Mucosa of descending colon (tissue), 3 donors: Measurements from ENCODE around the gene FGF1. TPM values are rescaled to one million over a fixed set of nuclear protein-coding genes. Genes with fewer than 3 reads are reported as not detected.

Source experiments
- ATAC-seq: fragments of 200-7000 bp; cut with Tn5 transposase; one replicate; pipeline ENCODE4 v1.9.1; 2020; ENCODE audit warnings: mild to moderate bottlenecking, moderate library complexity
- DNase-seq, 3 donors: peaks; one replicate each; pipeline ENCODE4 v3.0.0-alpha.2; 2020
- H3K36me3 ChIP-seq: fragments of 200-600 bp; one replicate; pipeline ENCODE4 v1.8.0; 2021; ENCODE audit warnings: low read depth, mild to moderate bottlenecking
- H3K4me1 ChIP-seq: fragments of 200-600 bp; one replicate; pipeline ENCODE4 v1.8.0; 2021; ENCODE audit warnings: low read depth, mild to moderate bottlenecking
- H3K4me3 ChIP-seq: fragments of 200-600 bp; one replicate; pipeline ENCODE4 v1.8.0; 2021; ENCODE audit warnings: mild to moderate bottlenecking
- H3K9me3 ChIP-seq: fragments of 200-600 bp; one replicate; pipeline ENCODE4 v1.8.0; 2021; ENCODE audit warnings: mild to moderate bottlenecking
- CTCF ChIP-seq: fragments of 200-600 bp; IDR thresholded peaks from one replicate; pipeline ENCODE4 v1.8.0; 2022; ENCODE audit warnings: antibody characterized with exemption, mild to moderate bottlenecking
- intact Hi-C, 2 donors: fragments of 100-400 bp; cut with DNase I in 1 of 2; cut with micrococcal nuclease in 1 of 2; formaldehyde crosslinking; loops; one replicate each; pipeline versions ENCODE4 v1.11.0 to v1.11.1; 2022; cut with DNase I, micrococcal nuclease
- total RNA-seq, 3 donors: library from RNA; stranded (reverse); fragmentation: NEBNext Ultra II Directional in 2 of 3; extraction: Animal tissue kit (Norgen Biotek cat#: 25700) in 2 of 3; gene quantifications; one replicate each; pipeline versions ENCODE4 v1.2.1 to v1.2.4, GENCODE V29; 2021 to 2023
- donor health status: DM: no; HTN: no; CAD: no; lungs with moderate emphysema.
- donor health status: DM: no; HTN: no; CAD: no.
- donor health status: DM: no; HTN: yes; CAD: no.

The FGF1 gene
- total RNA-seq, 3 donors from 2014 or later = 0.31 to 3.5 (median 0.35) TPM

- H3K36me3 ChIP-seq = no peaks in the 10 kb centered on the region
- no peak for DNase-seq
- intact Hi-C loops = no loop called here
- H3K4me1 ChIP-seq = no peaks in the 10 kb centered on the region
- ATAC-seq = no peak
- H3K4me3 ChIP-seq = no peak overlapping the region
- H3K9me3 ChIP-seq = no peaks in the 10 kb centered on the region
- TF ChIP-seq CTCF = no peak
Observed at GRCh38 chr5:142661143-142661542, 24.7 kb downstream of the FGF1 start.

GRCh38 chr5:142660731-142661130, 25.2 kb downstream of the FGF1 start:
- TF ChIP-seq CTCF = no peak
- ATAC-seq = no peak
- H3K4me3 ChIP-seq = no peak overlapping the region
- no peaks in the 10 kb centered on the region for H3K36me3 ChIP-seq
- intact Hi-C loops = no loop called here
- no peaks in the 10 kb centered on the region for H3K9me3 ChIP-seq
- no peak for DNase-seq
- no peaks in the 10 kb centered on the region for H3K4me1 ChIP-seq

GRCh38 chr5:142660196-142660595, 25.7 kb downstream of the FGF1 start:
- no peak for ATAC-seq
- H3K9me3 ChIP-seq = no peaks in the 10 kb centered on the region
- no peaks in the 10 kb centered on the region for H3K4me1 ChIP-seq
- H3K36me3 ChIP-seq = no peaks in the 10 kb centered on the region
- H3K4me3 ChIP-seq = no peak overlapping the region
- no peak for DNase-seq
- intact Hi-C loops = no loop called here
- no peak for TF ChIP-seq CTCF

GRCh38 chr5:142659405-142659804, 26.5 kb downstream of the FGF1 start:
- no peak for ATAC-seq

GRCh38 chr5:142658278-142658677, 27.6 kb downstream of the FGF1 start:
- Histone ChIP-seq H3K4me3 (no peak overlapping the region), H3K36me3 (no peaks in the 10 kb centered on the region), H3K9me3 (no peaks in the 10 kb centered on the region), H3K4me1 (no peaks in the 10 kb centered on the region)
- intact Hi-C loops = loop anchor here in 1 of 2 donors (5.0 kb wide), 1 partner anchor 39 kb away; no protein-coding TSS in a partner anchor
- ATAC-seq (no peak), DNase-seq (no peak)
- no peak for TF ChIP-seq CTCF

More at GRCh38 chr5:142659405-142659804, 26.5 kb downstream of the FGF1 start:
- H3K4me1 ChIP-seq = no peaks in the 10 kb centered on the region
- no peaks in the 10 kb centered on the region for H3K36me3 ChIP-seq
- H3K4me3 ChIP-seq = no peak overlapping the region
- intact Hi-C loops = loop anchor here in 1 of 2 donors (5.0 kb wide), 1 partner anchor 38 kb away; no protein-coding TSS in a partner anchor
- DNase-seq = no peak
- no peak for TF ChIP-seq CTCF
- no peaks in the 10 kb centered on the region for H3K9me3 ChIP-seq

- no peak for TF ChIP-seq CTCF
- intact Hi-C loops = loop anchor here in 1 of 2 donors (5.0 kb wide), 1 partner anchor 40 kb away; no protein-coding TSS in a partner anchor
- DNase-seq = no peak
- no peaks in the 10 kb centered on the region for H3K36me3 ChIP-seq
- no peaks in the 10 kb centered on the region for H3K4me1 ChIP-seq
- H3K9me3 ChIP-seq = no peaks in the 10 kb centered on the region
- no peak for ATAC-seq
- H3K4me3 ChIP-seq = no peak overlapping the region
Observed at GRCh38 chr5:142657446-142657845, 28.4 kb downstream of the FGF1 start.
